H1 (cell line): ENCODE data around the gene ACOT12. TPM values are rescaled to one million over a fixed set of nuclear protein-coding genes. Genes with fewer than 3 reads are reported as not detected.

Experiments used
- CTCF ChIA-PET: fragments of 300-600 bp; sonication (Branson Sonifier 250); formaldehyde crosslinking; loops from one replicate; lab custom pipeline; 2021; ENCODE audit not compliant: partially characterized antibody; lab: Charles Lee
- POLR2A ChIA-PET: fragments of 300-600 bp; sonication (Branson Sonifier 250); formaldehyde crosslinking; loops from one replicate; lab custom pipeline; 2021; ENCODE audit warnings: inconsistent platforms; ENCODE audit not compliant: partially characterized antibody; lab: Charles Lee
- DNase-seq, 2 experiments: peaks; one replicate each; pipeline versions ENCODE4 v3.0.0 to v3.0.0-alpha.2; 2010 to 2022; ENCODE audit warnings: low spot score in 2 of 2, low read depth in 1 of 2, mixed read lengths in 1 of 2
- FAIRE-seq: peaks from 2 replicates; lab custom pipeline; 2011; peaks lifted over from hg19 to GRCh38; lab: Jason Lieb, UNC
- H2AFZ ChIP-seq: 2 replicates; pipeline ENCODE4 v1.8.1; 2012; ENCODE audit warnings: low read length, inconsistent platforms
- H2AK5ac ChIP-seq: 2 replicates; pipeline ENCODE4 v1.6.1; 2013; ENCODE audit warnings: low read depth, low read length
- H2BK120ac ChIP-seq: replicated peaks from 2 replicates; pipeline ENCODE3; 2013; ENCODE audit warnings: low read depth, low read length, inconsistent platforms
- H2BK12ac ChIP-seq: 2 replicates; pipeline ENCODE4 v1.6.1; 2013; ENCODE audit warnings: low read depth, low read length
- H2BK15ac ChIP-seq: 2 replicates; pipeline ENCODE4 v1.6.1; 2013; ENCODE audit warnings: low read length
- H2BK20ac ChIP-seq: 2 replicates; pipeline ENCODE4 v1.6.1; 2013; ENCODE audit warnings: low read length
- H2BK5ac ChIP-seq: 2 replicates; pipeline ENCODE4 v1.6.1; 2013; ENCODE audit warnings: low read depth, low read length
- H3K14ac ChIP-seq: 2 replicates; pipeline ENCODE4 v1.6.1; 2013; ENCODE audit warnings: inconsistent platforms; ENCODE audit not compliant: insufficient read length
- H3K18ac ChIP-seq: 2 replicates; pipeline ENCODE4 v1.6.1; 2013; ENCODE audit warnings: low read length; ENCODE audit errors: extremely low read depth
- H3K23ac ChIP-seq: 2 replicates; pipeline ENCODE4 v1.6.1; 2013; ENCODE audit warnings: inconsistent platforms; ENCODE audit not compliant: insufficient read length
- H3K23me2 ChIP-seq: 2 replicates; pipeline ENCODE4 v1.6.1; 2013; ENCODE audit warnings: low read depth, low read length
- H3K27ac ChIP-seq: 2 replicates; pipeline ENCODE4 v1.6.1; 2011; ENCODE audit warnings: low read depth, low read length, inconsistent platforms
- H3K27me3 ChIP-seq, 4 experiments: replicated peaks in 1 of 4; 1 replicate in 1 of 4; 2 replicates in 3 of 4; pipeline versions ENCODE4 v1.6.1 to v1.8.1; 2011 to 2013; ENCODE audit warnings: low read length in 3 of 4, mild to moderate bottlenecking in 3 of 4, inconsistent platforms in 2 of 4, mixed read lengths in 2 of 4, moderate library complexity in 1 of 4; ENCODE audit not compliant: control insufficient read depth in 3 of 4, insufficient read depth in 3 of 4; ENCODE audit errors: extremely low read depth in 1 of 4
- H3K36me3 ChIP-seq, 4 experiments: 2 replicates each; pipeline versions ENCODE4 v1.6.1 to v1.8.1; 2011 to 2013; ENCODE audit warnings: mild to moderate bottlenecking in 4 of 4, low read length in 3 of 4, moderate library complexity in 2 of 4, control low read depth in 1 of 4, inconsistent platforms in 1 of 4; ENCODE audit not compliant: insufficient read depth in 4 of 4, control insufficient read depth in 2 of 4
- H3K4ac ChIP-seq: replicated peaks from 2 replicates; pipeline ENCODE3; 2013; ENCODE audit warnings: low read length, low read depth, mixed read lengths, inconsistent platforms; ENCODE audit not compliant: insufficient read length
- H3K4me1 ChIP-seq, 4 experiments: replicated peaks in 1 of 4; 1 replicate in 1 of 4; 2 replicates in 3 of 4; pipeline versions ENCODE4 v1.6.1 to v1.8.1; 2011 to 2013; ENCODE audit warnings: low read length in 3 of 4, inconsistent platforms in 2 of 4, mixed read lengths in 1 of 4; ENCODE audit not compliant: insufficient read depth in 4 of 4, control insufficient read depth in 3 of 4
- H3K4me2 ChIP-seq, 2 experiments: 2 replicates each; pipeline versions ENCODE4 v1.6.1 to v1.8.1; 2011 to 2013; ENCODE audit warnings: low read depth in 2 of 2, low read length in 2 of 2, control low read depth in 1 of 2, inconsistent platforms in 1 of 2, mild to moderate bottlenecking in 1 of 2; ENCODE audit not compliant: insufficient read depth in 1 of 2
- H3K4me3 ChIP-seq, 4 experiments: fragments of 200-600, 300-600 bp in 1 of 4; sonication (generic), shearing (Covaris generic), sonication (Bioruptor Twin) in 1 of 4; 2 replicates each; pipeline versions ENCODE4 v1.5.1 to v1.8.1; 2011 to 2016; ENCODE audit warnings: low read length in 4 of 4, low read depth in 3 of 4, control low read depth in 2 of 4, inconsistent platforms in 2 of 4, mild to moderate bottlenecking in 2 of 4, mixed read lengths in 1 of 4, moderate library complexity in 1 of 4; ENCODE audit not compliant: insufficient read depth in 2 of 4; ENCODE audit errors: extremely low read depth in 1 of 4
- H3K56ac ChIP-seq: replicated peaks from 2 replicates; pipeline ENCODE3; 2013; ENCODE audit warnings: low read depth, mild to moderate bottlenecking, mixed read lengths, low read length, inconsistent platforms; ENCODE audit not compliant: insufficient read length
- H3K79me1 ChIP-seq: 2 replicates; pipeline ENCODE4 v1.6.1; 2013; ENCODE audit warnings: low read depth, low read length, control low read depth
- H3K79me2 ChIP-seq, 2 experiments: 2 replicates each; pipeline versions ENCODE4 v1.6.1 to v1.8.1; 2012 to 2013; ENCODE audit warnings: low read length in 2 of 2, mild to moderate bottlenecking in 2 of 2, inconsistent platforms in 1 of 2; ENCODE audit not compliant: insufficient read depth in 2 of 2, control insufficient read depth in 1 of 2
- H3K9ac ChIP-seq, 4 experiments: replicated peaks in 1 of 4; 1 replicate in 1 of 4; 2 replicates in 3 of 4; pipeline versions ENCODE4 v1.6.1 to v1.8.1; 2011 to 2013; ENCODE audit warnings: low read depth in 3 of 4, low read length in 3 of 4, control low read depth in 2 of 4, mild to moderate bottlenecking in 2 of 4, moderate library complexity in 2 of 4, inconsistent platforms in 1 of 4; ENCODE audit errors: extremely low read depth in 1 of 4
- H3K9me3 ChIP-seq, 2 experiments: 2 replicates each; pipeline versions ENCODE4 v1.6.1 to v1.8.1; 2012 to 2013; ENCODE audit warnings: mild to moderate bottlenecking in 2 of 2, moderate library complexity in 2 of 2, control low read depth in 1 of 2, inconsistent platforms in 1 of 2, low read depth in 1 of 2, low read length in 1 of 2, mixed read lengths in 1 of 2; ENCODE audit not compliant: insufficient read depth in 2 of 2
- H4K20me1 ChIP-seq, 2 experiments: replicated peaks in 1 of 2; 2 replicates each; pipeline versions ENCODE3 to v1.8.1; 2011 to 2013; ENCODE audit warnings: inconsistent platforms in 2 of 2, low read length in 2 of 2, mild to moderate bottlenecking in 1 of 2; ENCODE audit not compliant: insufficient read depth in 2 of 2, control insufficient read depth in 1 of 2
- H4K5ac ChIP-seq: 2 replicates; pipeline ENCODE4 v1.6.1; 2013; ENCODE audit warnings: low read length, low read depth, mixed read lengths, inconsistent platforms; ENCODE audit not compliant: insufficient read length
- H4K8ac ChIP-seq: 2 replicates; pipeline ENCODE4 v1.8.0; 2013; ENCODE audit warnings: mild to moderate bottlenecking, moderate library complexity, low read length, inconsistent platforms; ENCODE audit not compliant: insufficient read depth; ENCODE audit errors: extremely low read depth
- H4K91ac ChIP-seq: replicated peaks from 2 replicates; pipeline ENCODE3; 2013; ENCODE audit warnings: low read length, mixed read lengths, inconsistent platforms; ENCODE audit not compliant: insufficient read length
- BACH1 ChIP-seq: IDR thresholded peaks from 2 replicates; pipeline ENCODE4 v1.6.1; 2012; ENCODE audit warnings: low read length, improper control_type of control experiment
- BCL11A ChIP-seq, 2 experiments: IDR thresholded peaks; one replicate each; pipeline ENCODE4 v1.6.1; 2011; ENCODE audit warnings: low read depth in 2 of 2, low read length in 2 of 2, mild to moderate bottlenecking in 2 of 2
- CEBPB ChIP-seq: IDR thresholded peaks from 2 replicates; pipeline ENCODE4 v1.6.1; 2012; ENCODE audit warnings: low read depth, low read length
- CTBP2 ChIP-seq: IDR thresholded peaks from 2 replicates; pipeline ENCODE4 v1.7.0; 2011; ENCODE audit warnings: borderline replicate concordance, mild to moderate bottlenecking, moderate library complexity, mixed read lengths, low read length; ENCODE audit not compliant: insufficient read depth, insufficient read length
- FOSL1 ChIP-seq: IDR thresholded peaks from 2 replicates; pipeline ENCODE4 v1.6.1; 2011; ENCODE audit warnings: mild to moderate bottlenecking, low read depth, low read length, moderate library complexity; ENCODE audit not compliant: insufficient read depth
- KDM5A ChIP-seq: fragments of 200-600 bp; IDR thresholded peaks from 2 replicates; pipeline ENCODE4 v1.7.1; 2012; ENCODE audit warnings: mild to moderate bottlenecking, low read length, inconsistent platforms, mixed read lengths
- SP1 ChIP-seq: IDR thresholded peaks from 2 replicates; pipeline ENCODE4 v1.6.1; 2011; ENCODE audit warnings: low read depth, low read length
- SP2 ChIP-seq: IDR thresholded peaks from 2 replicates; pipeline ENCODE4 v1.6.1; 2012; ENCODE audit warnings: mild to moderate bottlenecking, low read length, inconsistent platforms
- TEAD4 ChIP-seq: IDR thresholded peaks from 2 replicates; pipeline ENCODE4 v1.6.1; 2012; ENCODE audit warnings: low read depth, low read length, inconsistent platforms, mixed read lengths
- YY1 ChIP-seq: IDR thresholded peaks from 2 replicates; pipeline ENCODE4 v1.6.1; 2011; ENCODE audit warnings: low read depth, mild to moderate bottlenecking, low read length
- ZNF274 ChIP-seq: IDR thresholded peaks from 2 replicates; pipeline ENCODE4 v1.7.0; 2012; ENCODE audit warnings: low read length, borderline replicate concordance; ENCODE audit errors: extremely low read depth
- WGBS, 2 experiments: shearing (Covaris generic) in 1 of 2; methylation state at CpG; one replicate each; pipeline versions ENCODE4 v1.1.6 to v1.1.7; 2013 to 2015; ENCODE audit warnings: low lambda C conversion rate in 2 of 2, mixed read lengths in 2 of 2, inconsistent platforms in 1 of 2, low coverage in 1 of 2, missing lambda C conversion rate in 1 of 2; ENCODE audit not compliant: insufficient replicate concordance in 2 of 2, insufficient coverage in 1 of 2, insufficient read length in 1 of 2; ENCODE audit errors: extremely low coverage in 1 of 2, missing lambda C conversion rate in 1 of 2; 5-methylcytosine and 5-hydroxymethylcytosine counted together
- polyA plus RNA-seq, 7 experiments: library from polyadenylated mRNA; depleted of rRNA in 3 of 7; stranded (reverse) in 5 of 7; unstranded in 2 of 7; fragments of >200 nt in 5 of 7; fragments of 200-250 nt in 2 of 7; gene quantifications; 1 replicate in 5 of 7; 2 replicates in 1 of 7; 4 replicates in 1 of 7; pipeline versions ENCODE4 v1.2.1 to v1.2.3, GENCODE V29; 2011 to 2013; ENCODE audit warnings: missing spikeins in 2 of 7, mixed read lengths in 2 of 7
- total RNA-seq: library from RNA; stranded (reverse); fragmentation: NEBNext Ultra II Directional; extraction: Animal tissue kit (Norgen Biotek cat#: 25700); gene quantifications from 2 replicates; pipeline ENCODE4 v1.2.1, GENCODE V29; 2021

ACOT12 gene
- total and polyA plus RNA-seq, 2 of the 8 experiments (the other 6 are each of a cell fraction or from before 2014, with no cell fraction given) = 0.29 TPM; not detected in 1

- Histone ChIP-seq H3K23me2 (peaks cover 3% of the 10 kb centered on the region; the same call in 1 of the 2 replicates), H4K91ac (no peak overlapping the region), H2BK20ac (no peak overlapping the region), H3K36me3 (no peaks in the 10 kb centered on the region), H3K14ac (no peak overlapping the region), H3K56ac (no peak overlapping the region), H3K4ac (no peak overlapping the region), H2AFZ (peak overlapping the region; percentile 85; the same call in 1 of the 2 replicates), H2BK5ac (no peak overlapping the region), H3K18ac (no peak overlapping the region), H4K8ac (no peak overlapping the region), H3K4me3 (no peak overlapping the region), H3K23ac (no peak overlapping the region), H3K27ac (no peak overlapping the region), H3K79me1 (no peaks in the 10 kb centered on the region)
- DNase-seq = no peak
- ChIA-PET CTCF (interaction anchor here (1.0 to 1.5 kb wide), 2 partner anchors 10 to 828 kb away, joined by 3 read pairs; no protein-coding TSS in a partner anchor), POLR2A (no interaction called here)
- WGBS, 2 experiments = 79% methylated on average over 3 of the region's 3 CpGs; no CpG with 5 or more reads in 1 of the 2 experiments
- FAIRE-seq = no peak
- TF ChIP-seq CEBPB (no peak), KDM5A (no peak), YY1 (no peak), ZNF274 (no peak), SP1 (no peak), SP2 (no peak), BCL11A (IDR thresholded peaks at IDR 0.05; ENCODE audit: low read depth in 2 of 2, low read length in 2 of 2) (no peak), TEAD4 (no peak), CTBP2 (no peak), FOSL1 (no peak), BACH1 (no peak)
- TF ChIP-seq, all 59 proteins: peak for 0
- Histone ChIP-seq H2BK15ac (no peak overlapping the region), H3K4me1 (no peaks in the 10 kb centered on the region), H4K20me1 (no peaks in the 10 kb centered on the region), H3K79me2 (no peaks in the 10 kb centered on the region), H3K4me2 (no peak overlapping the region), H2AK5ac (no peak overlapping the region), H3K9me3 (0 out of 4 replicates have a peak, but pooled peaks cover 0 to 3% of the 10 kb centered on the region in 2 experiments), H4K5ac (no peak overlapping the region), H3K9ac (no peak overlapping the region), H2BK12ac (no peak overlapping the region), H2BK120ac (no peak overlapping the region), H3K27me3 (peaks cover 0 to 7% (median 3%) of the 10 kb centered on the region in 4 experiments; a peak in 6 of 7 replicates)
These were observed 3.2 kb upstream of the ACOT12 start for GRCh38 chr5:81397176-81397575.
